ENCODE results near the gene GNAZ. TPM values are rescaled to one million over a fixed set of nuclear protein-coding genes. Genes with fewer than 3 reads are reported as not detected.

GNAZ gene
- total RNA-seq, 1 experiment from 2014 or later = 5.0 TPM

- Mint-ChIP-seq H3K27me3 (ENCODE audit: low read depth) (peaks cover 3% of the 10 kb centered on the region), H3K4me3 (no peak overlapping the region), H3K36me3 (ENCODE audit: insufficient read depth in 1 of 3, low read depth in 3 of 3) (peaks cover 0 to 13% (median 4%) of the 10 kb centered on the region in 3 experiments; a peak in 3 of 7 replicates), H3K9me3 (no peaks in the 10 kb centered on the region), H3K27ac (no peak overlapping the region), H3K4me1 (peaks cover 19 to 32% of the 10 kb centered on the region in 2 experiments)
- Histone ChIP-seq H4K20me1 (ENCODE audit: control insufficient read depth, insufficient read depth, insufficient read length) (peaks cover 3% of the 10 kb centered on the region), H2BK20ac (ENCODE audit: low read depth, low read length, poor library complexity, severe bottlenecking) (no peak overlapping the region), H2BK15ac (ENCODE audit: low read depth, low read length) (no peak overlapping the region), H3K14ac (ENCODE audit: insufficient read depth, low read length) (no peak overlapping the region), H3K9ac (ENCODE audit: extremely low read depth, insufficient read length, low read length) (no peak overlapping the region), H2BK12ac (ENCODE audit: insufficient read length, low read depth, low read length) (no peak overlapping the region), H3K9me3 (ENCODE audit: control insufficient read depth, low read depth, low read length) (no peaks in the 10 kb centered on the region), H3K4ac (ENCODE audit: low read depth, low read length) (no peak overlapping the region), H3K56ac (ENCODE audit: insufficient read length, low read depth, low read length) (no peak overlapping the region), H3K27me3 (ENCODE audit: insufficient read depth, low read length) (no peaks in the 10 kb centered on the region), H3K4me1 (ENCODE audit: insufficient read depth, low read length) (no peaks in the 10 kb centered on the region; the same call in 1 of the 2 replicates), H3K79me2 (ENCODE audit: insufficient read depth, low read length) (no peaks in the 10 kb centered on the region), H3T11ph (ENCODE audit: low read length) (no peak overlapping the region), H3K79me1 (ENCODE audit: insufficient read depth, low read depth, low read length, poor library complexity, severe bottlenecking) (no peaks in the 10 kb centered on the region), H3K18ac (ENCODE audit: insufficient read length, low read depth, low read length) (no peak overlapping the region), H3K23me2 (ENCODE audit: insufficient read length, low read depth, low read length, poor library complexity, severe bottlenecking) (no peaks in the 10 kb centered on the region), H3K27ac (ENCODE audit: insufficient read length, low read depth, low read length) (no peak overlapping the region), H2AFZ (ENCODE audit: low read length) (no peak overlapping the region), H2BK120ac (ENCODE audit: low read depth, low read length, poor library complexity, severe bottlenecking) (no peak overlapping the region), H4K5ac (ENCODE audit: insufficient read length, low read depth, low read length) (no peak overlapping the region), H4K8ac (replicated peaks; ENCODE audit: insufficient read length, low read depth, low read length) (no peak overlapping the region), H2BK5ac (ENCODE audit: insufficient read length, low read length) (no peak overlapping the region), H3K23ac (ENCODE audit: insufficient read length, low read depth, low read length) (no peak overlapping the region), H3K4me2 (ENCODE audit: insufficient read depth, insufficient read length, low read length) (no peak overlapping the region), H4K91ac (ENCODE audit: insufficient read length, low read depth, low read length) (no peak overlapping the region), H2AK5ac (ENCODE audit: insufficient read length, low read length) (no peak overlapping the region)
- DNase-seq = no peak
- TF ChIP-seq CTCF (conservative IDR thresholded peaks at IDR 0.05) = no peak
- no CpG with 5 or more reads among the region's 2 CpGs for WGBS (ENCODE audit: extremely low coverage, insufficient read length, low lambda C conversion rate)
These were observed 21.4 kb downstream of the GNAZ start for GRCh38 chr22:23091760-23092159.
